HepG2 (cell line): ENCODE measurements around the gene STKLD1. TPM values are rescaled to one million over a fixed set of nuclear protein-coding genes. Genes with fewer than 3 reads are reported as not detected.

Source experiments
- ATF7 ChIP-seq, 2 experiments: fragments of 450-650 bp in 1 of 2; sonication (generic) in 1 of 2; formaldehyde crosslinking in 1 of 2; IDR thresholded peaks; 2 replicates each; pipeline versions ENCODE4 v1.4.0 to v1.6.1; 2016 to 2020; ENCODE audit warnings: antibody characterized with exemption in 1 of 2, mild to moderate bottlenecking in 1 of 2, missing genetic modification reagents in 1 of 2
- E2F2 ChIP-seq: sonication (generic); formaldehyde crosslinking; IDR thresholded peaks from 2 replicates; pipeline ENCODE4 v1.4.0; 2020; ENCODE audit warnings: missing genetic modification reagents, borderline replicate concordance
- FOXA1 ChIP-seq, 2 experiments: fragments of 450-650 bp in 1 of 2; sonication (generic) in 1 of 2; formaldehyde crosslinking in 1 of 2; IDR thresholded peaks; 2 replicates each; pipeline versions ENCODE4 v1.4.0 to v1.6.1; 2016 to 2020; ENCODE audit warnings: missing genetic modification reagents in 1 of 2
- FOXA3 ChIP-seq: IDR thresholded peaks from 2 replicates; pipeline ENCODE4 v1.6.1; 2016; ENCODE audit warnings: missing genetic modification reagents, missing compliant biosample characterization
- HNRNPLL ChIP-seq: fragments of 200-400 bp; formaldehyde crosslinking; IDR thresholded peaks from 2 replicates; pipeline ENCODE4 v1.6.1; 2017; ENCODE audit warnings: mild to moderate bottlenecking, low read depth, low read length; ENCODE audit not compliant: poor library complexity, severe bottlenecking
- HOXA5 ChIP-seq: sonication (generic); formaldehyde crosslinking; IDR thresholded peaks from 2 replicates; pipeline ENCODE4 v1.4.0; 2020; ENCODE audit warnings: missing genetic modification reagents
- KDM2A ChIP-seq: sonication (generic); formaldehyde crosslinking; IDR thresholded peaks from 2 replicates; pipeline ENCODE4 v1.4.0; 2020; ENCODE audit warnings: low read depth, missing genetic modification reagents, borderline replicate concordance
- KDM5A ChIP-seq: fragments of 200-600 bp; sonication (generic); IDR thresholded peaks from 2 replicates; pipeline ENCODE4 v1.7.0; 2018; ENCODE audit warnings: antibody characterized with exemption, mild to moderate bottlenecking, low read length, borderline replicate concordance
- KDM5B ChIP-seq: sonication (generic); formaldehyde crosslinking; IDR thresholded peaks from 2 replicates; pipeline ENCODE4 v1.4.0; 2020; ENCODE audit warnings: missing genetic modification reagents, mild to moderate bottlenecking, borderline replicate concordance
- NCOR1 ChIP-seq: fragments of 200-600 bp; sonication (generic); IDR thresholded peaks from 2 replicates; pipeline ENCODE4 v1.7.0; 2017; ENCODE audit warnings: antibody characterized with exemption, low read length, borderline replicate concordance
- REPIN1 ChIP-seq: sonication (generic); formaldehyde crosslinking; IDR thresholded peaks from 2 replicates; pipeline ENCODE4 v1.8.0; 2022; ENCODE audit warnings: missing genetic modification reagents, low read depth, mild to moderate bottlenecking, borderline replicate concordance
- RFX5 ChIP-seq: IDR thresholded peaks from 2 replicates; pipeline ENCODE4 v1.6.1; 2011; ENCODE audit warnings: low read depth, low read length, improper control_type of control experiment
- SKIL ChIP-seq: sonication (generic); formaldehyde crosslinking; IDR thresholded peaks from 2 replicates; pipeline ENCODE4 v1.8.0; 2022; ENCODE audit warnings: missing genetic modification reagents, mild to moderate bottlenecking, moderate library complexity, borderline replicate concordance
- SMARCE1 ChIP-seq: fragments of 450-650 bp; IDR thresholded peaks from 2 replicates; pipeline ENCODE4 v1.6.1; 2017; ENCODE audit warnings: borderline replicate concordance
- SUZ12 ChIP-seq: fragments of 150-350 bp; IDR thresholded peaks from 2 replicates; pipeline ENCODE4 v1.6.1; 2014; ENCODE audit warnings: low read depth, low read length
- TARDBP ChIP-seq: sonication (generic); formaldehyde crosslinking; IDR thresholded peaks from 2 replicates; pipeline ENCODE4 v1.8.0; 2022; ENCODE audit warnings: mild to moderate bottlenecking, missing genetic modification reagents
- ZBTB2 ChIP-seq: sonication (generic); formaldehyde crosslinking; IDR thresholded peaks from 2 replicates; pipeline ENCODE4 v1.8.0; 2022; ENCODE audit warnings: low read depth, missing genetic modification reagents
- ZFP36 ChIP-seq: fragments of 150-350 bp; IDR thresholded peaks from 2 replicates; pipeline ENCODE4 v1.6.1; 2018; ENCODE audit warnings: borderline replicate concordance, low read length, low read depth; ENCODE audit not compliant: partially characterized antibody
- ZFY ChIP-seq: sonication (generic); formaldehyde crosslinking; IDR thresholded peaks from 2 replicates; pipeline ENCODE4 v1.4.0; 2020; ENCODE audit warnings: missing genetic modification reagents
- ZMAT5 ChIP-seq: sonication (generic); formaldehyde crosslinking; IDR thresholded peaks from 2 replicates; pipeline ENCODE4 v1.5.0; 2020; ENCODE audit warnings: mild to moderate bottlenecking, low read depth, missing genetic modification reagents, borderline replicate concordance
- ZNF251 ChIP-seq: sonication (generic); formaldehyde crosslinking; IDR thresholded peaks from 2 replicates; pipeline ENCODE4 v1.9.0; 2021; ENCODE audit warnings: mild to moderate bottlenecking, missing genetic modification reagents
- ZNF253 ChIP-seq: sonication (generic); formaldehyde crosslinking; IDR thresholded peaks from 2 replicates; pipeline ENCODE4 v1.8.0; 2022; ENCODE audit warnings: mild to moderate bottlenecking, missing genetic modification reagents, borderline replicate concordance
- ZNF34 ChIP-seq: sonication (generic); formaldehyde crosslinking; IDR thresholded peaks from 2 replicates; pipeline ENCODE4 v1.4.0; 2020; ENCODE audit warnings: mild to moderate bottlenecking, missing genetic modification reagents, borderline replicate concordance
- ZNF558 ChIP-seq: sonication (generic); formaldehyde crosslinking; IDR thresholded peaks from 2 replicates; pipeline ENCODE4 v1.9.0; 2022; ENCODE audit warnings: mild to moderate bottlenecking, missing genetic modification reagents, borderline replicate concordance
- ZNF562 ChIP-seq: sonication (generic); formaldehyde crosslinking; IDR thresholded peaks from 2 replicates; pipeline ENCODE4 v1.8.0; 2022; ENCODE audit warnings: missing genetic modification reagents, borderline replicate concordance
- ZNF883 ChIP-seq: sonication (generic); formaldehyde crosslinking; IDR thresholded peaks from 2 replicates; pipeline ENCODE4 v1.5.1; 2020; ENCODE audit warnings: mild to moderate bottlenecking, missing genetic modification reagents; ENCODE audit errors: not compliant biosample characterization
- polyA plus RNA-seq, 8 experiments: library from polyadenylated mRNA; depleted of rRNA in 3 of 8; stranded (reverse) in 7 of 8; unstranded in 1 of 8; fragments of >200 nt; fragmentation: Illumina TruSeq in 4 of 8; extraction: Trizol in 4 of 8; gene quantifications; 2 replicates each; pipeline versions ENCODE4 v1.2.1 to v1.2.3, GENCODE V29; 2011 to 2016; ENCODE audit warnings: low read depth in 4 of 8, missing spikeins in 1 of 8, mixed read lengths in 1 of 8; ENCODE audit not compliant: insufficient read depth in 1 of 8
- total RNA-seq, 5 experiments: library from RNA; depleted of rRNA; stranded (reverse); fragments of >200 nt; fragmentation: Illumina TruSeq; extraction: Trizol; gene quantifications; 2 replicates each; pipeline ENCODE4 v1.2.3, GENCODE V29; 2016; ENCODE audit warnings: low read depth in 1 of 5

STKLD1 gene
- total and polyA plus RNA-seq, 2 of the 13 experiments (the other 11 are each of a cell fraction or from before 2014, with no cell fraction given) = 1.5 to 2.2 TPM

- TF ChIP-seq HNRNPLL (peak; percentile 38), RFX5 (no peak), E2F2 (CRISPR knock-in tag) (no peak), ZFY (CRISPR knock-in tag) (peak; percentile 42; the same call in 1 of the 2 replicates), REPIN1 (CRISPR knock-in tag) (no peak), ZNF883 (CRISPR knock-in tag) (no peak), HOXA5 (CRISPR knock-in tag) (peak; percentile 67), ZNF558 (CRISPR knock-in tag) (no peak), ZNF562 (CRISPR knock-in tag) (no peak), FOXA3 (CRISPR knock-in tag) (no peak), SKIL (CRISPR knock-in tag) (no peak), TARDBP (no peak), KDM5A (no peak; the same call in 1 of the 2 replicates), FOXA1 (IDR thresholded peaks at IDR 0.05) (no peak), FOXA1 (CRISPR knock-in tag; IDR thresholded peaks at IDR 0.05) (no peak), ZMAT5 (CRISPR knock-in tag) (no peak), ZBTB2 (CRISPR knock-in tag) (no peak), SMARCE1 (no peak), ZNF34 (CRISPR knock-in tag) (no peak), KDM2A (peak; percentile 12; the same call in 1 of the 2 replicates), ZNF253 (CRISPR knock-in tag) (no peak), ZNF251 (no peak), NCOR1 (no peak), ZFP36 (no peak), KDM5B (CRISPR knock-in tag) (no peak), SUZ12 (no peak), ATF7 (IDR thresholded peaks at IDR 0.05) (no peak), ATF7 (CRISPR knock-in tag; IDR thresholded peaks at IDR 0.05) (no peak)
Observed at GRCh38 chr9:133347515-133347984, 28.6 kb upstream of the STKLD1 start (continued).
